Esophagus squamous epithelium (tissue), 5 donors: ENCODE results near the gene ACP7. TPM values are rescaled to one million over a fixed set of nuclear protein-coding genes. Genes with fewer than 3 reads are reported as not detected.
A peak's percentile ranks its signal among the peaks of the same experiment; 100 is the strongest.

Experiments used
- DNase-seq: peaks from one replicate; lab custom pipeline; 2025; lab: John Stamatoyannopoulos, UW
- H3K27ac ChIP-seq, 4 donors: fragments of 200-600 bp; sonication (generic); one replicate each; pipeline ENCODE4 v1.5.1; 2016 to 2019; ENCODE audit warnings: mild to moderate bottlenecking in 1 of 4
- H3K27me3 ChIP-seq, 4 donors: fragments of 200-600 bp; sonication (generic); 1 replicate in 3 of 4; 2 replicates in 1 of 4; pipeline versions ENCODE4 v1.5.1 to v1.6.0; 2017 to 2021; ENCODE audit warnings: antibody characterized with exemption in 1 of 4
- H3K36me3 ChIP-seq, 3 donors: fragments of 200-600 bp; sonication (generic); one replicate each; pipeline ENCODE4 v1.5.1; 2016 to 2019
- H3K4me1 ChIP-seq, 3 donors: fragments of 200-600 bp; sonication (generic); one replicate each; pipeline ENCODE4 v1.5.1; 2017 to 2019
- H3K4me3 ChIP-seq, 4 donors: fragments of 200-600 bp; sonication (generic); 1 replicate in 3 of 4; 2 replicates in 1 of 4; pipeline ENCODE4 v1.5.1; 2016 to 2019; ENCODE audit warnings: mild to moderate bottlenecking in 2 of 4, moderate library complexity in 1 of 4
- H3K9me3 ChIP-seq, 3 donors: fragments of 200-600 bp; sonication (generic); one replicate each; pipeline ENCODE4 v1.5.1; 2016 to 2019
- CTCF ChIP-seq, 6 experiments: fragments of 450-650 bp in 4 of 6; fragments of 200-600 bp in 2 of 6; sonication (generic) in 2 of 6; IDR thresholded peaks; one replicate each; pipeline ENCODE4 v1.5.1; 2016 to 2019; ENCODE audit warnings: antibody characterized with exemption in 6 of 6, mild to moderate bottlenecking in 4 of 6, moderate library complexity in 4 of 6
- POLR2A ChIP-seq, 4 donors: fragments of 450-650 bp; IDR thresholded peaks; one replicate each; pipeline ENCODE4 v1.6.1; 2017; ENCODE audit warnings: antibody characterized with exemption in 4 of 4, mild to moderate bottlenecking in 4 of 4, moderate library complexity in 3 of 4
- WGBS, 2 donors: methylation state at CpG; one replicate each; pipeline ENCODE4 v1.1.5; 2018; 5-methylcytosine and 5-hydroxymethylcytosine counted together
- intact Hi-C: fragments of 100-400 bp; cut with DNase I; formaldehyde crosslinking; loops from one replicate; pipeline ENCODE4 v1.15.0; 2022
- total RNA-seq, 4 donors: library from RNA; depleted of rRNA; stranded (reverse); fragments of >200 nt; gene quantifications; one replicate each; pipeline ENCODE4 v1.1.0, GENCODE V29; 2016
- donor health status: DM: yes; HTN: yes; CAD: no.

Gene ACP7
- total RNA-seq, 4 donors from 2014 or later = 0.19 to 0.57 (median 0.40) TPM; not detected in 1

- Histone ChIP-seq H3K4me1 (peaks cover 5 to 22% (median 13%) of the 10 kb centered on the region in 3 donors), H3K36me3 (no peaks in the 10 kb centered on the region), H3K4me3 (peak overlapping the region in 2 of 4 donors; percentile 38 to 57), H3K27ac (peak overlapping the region in 1 of 4 donors; percentile 30), H3K27me3 (peaks cover 0 to 75% (median 8%) of the 10 kb centered on the region in 4 donors), H3K9me3 (no peaks in the 10 kb centered on the region)
- 8 to 9% methylated on average over 14 to 15 of the region's 15 CpGs for WGBS, 2 donors
- intact Hi-C loops = no loop called here
- DNase-seq = no peak
- TF ChIP-seq CTCF (IDR thresholded peaks at IDR 0.05) (no peak), POLR2A (IDR thresholded peaks at IDR 0.05) (no peak)
These were observed 1.2 kb upstream of the ACP7 start for GRCh38 chr19:39082745-39083598.

- Histone ChIP-seq H3K36me3 (no peaks in the 10 kb centered on the region), H3K27ac (peak overlapping the region in 1 of 4 donors; percentile 30), H3K9me3 (no peaks in the 10 kb centered on the region), H3K4me3 (peak overlapping the region in 3 of 4 donors; percentile 28 to 57 (median 38)), H3K4me1 (peaks cover 5 to 22% (median 13%) of the 10 kb centered on the region in 3 donors), H3K27me3 (peaks cover 0 to 79% (median 8%) of the 10 kb centered on the region in 4 donors)
- no peak for DNase-seq
- 4 to 6% methylated on average over 9 to 11 of the region's 14 CpGs for WGBS, 2 donors
- TF ChIP-seq POLR2A (IDR thresholded peaks at IDR 0.05) (no peak), CTCF (IDR thresholded peaks at IDR 0.05) (no peak)
- intact Hi-C loops = no loop called here
These were observed 577 bp upstream of the ACP7 start for GRCh38 chr19:39083599-39083982.

- H3K36me3 ChIP-seq = no peaks in the 10 kb centered on the region
- peak overlapping the region in 1 of 4 donors; percentile 38 for H3K4me3 ChIP-seq
- no peak overlapping the region for H3K27ac ChIP-seq
- H3K27me3 ChIP-seq = peaks cover 0 to 82% (median 8%) of the 10 kb centered on the region in 4 donors
- no peak for TF ChIP-seq CTCF (IDR thresholded peaks at IDR 0.05)
- no peak for TF ChIP-seq POLR2A (IDR thresholded peaks at IDR 0.05)
- intact Hi-C loops = no loop called here
- 51 to 60% methylated on average over 7 of the region's 7 CpGs for WGBS, 2 donors
- no peaks in the 10 kb centered on the region for H3K9me3 ChIP-seq
- no peak for DNase-seq
- H3K4me1 ChIP-seq = peaks cover 5 to 22% (median 13%) of the 10 kb centered on the region in 3 donors
These were observed 538 bp downstream of the ACP7 start for GRCh38 chr19:39084732-39085080.

- H3K27ac ChIP-seq = no peak overlapping the region
- peaks cover 5 to 22% (median 13%) of the 10 kb centered on the region in 3 donors for H3K4me1 ChIP-seq
- intact Hi-C loops = no loop called here
- H3K27me3 ChIP-seq = peaks cover 0 to 82% (median 6%) of the 10 kb centered on the region in 4 donors
- TF ChIP-seq CTCF (IDR thresholded peaks at IDR 0.05) (no peak), POLR2A (IDR thresholded peaks at IDR 0.05) (no peak)
- no peak for DNase-seq
- no peaks in the 10 kb centered on the region for H3K9me3 ChIP-seq
- no peaks in the 10 kb centered on the region for H3K36me3 ChIP-seq
- H3K4me3 ChIP-seq = no peak overlapping the region
- 83 to 84% methylated on average over 5 to 8 of the region's 8 CpGs for WGBS, 2 donors
These were observed 1.2 kb downstream of the ACP7 start for GRCh38 chr19:39085392-39085791.

GRCh38 chr19:39086386-39086785 is 2.2 kb downstream of the ACP7 start:
- Histone ChIP-seq H3K27ac (no peak overlapping the region), H3K4me3 (no peak overlapping the region), H3K4me1 (peaks cover 5 to 22% (median 13%) of the 10 kb centered on the region in 3 donors), H3K9me3 (no peaks in the 10 kb centered on the region), H3K27me3 (peaks cover 0 to 78% (median 4%) of the 10 kb centered on the region in 4 donors), H3K36me3 (no peaks in the 10 kb centered on the region)
- TF ChIP-seq CTCF (IDR thresholded peaks at IDR 0.05) (no peak), POLR2A (IDR thresholded peaks at IDR 0.05) (no peak)
- intact Hi-C loops = no loop called here
- no peak for DNase-seq
- 54 to 65% methylated on average over 4 of the region's 4 CpGs for WGBS, 2 donors
